GM23338 (cell line): ENCODE measurements around the gene RHBDF2. TPM values are rescaled to one million over a fixed set of nuclear protein-coding genes. Genes with fewer than 3 reads are reported as not detected.
"Not testable (repeated sequence)": the region's sequence is repeated elsewhere in the genome, so short reads cannot be mapped to it uniquely, and the experiment has no call there.

Source experiments
- ATAC-seq: fragments of 200-7000 bp; cut with Tn5 transposase; 3 replicates; pipeline ENCODE4 v1.9.1; 2020
- DNase-seq: peaks from one replicate; pipeline ENCODE4 v3.0.0-alpha.2; 2015; ENCODE audit warnings: low spot score
- H2AFZ ChIP-seq: fragments of 200-600 bp; sonication (generic); 2 replicates; pipeline ENCODE4 v1.8.0; 2016; ENCODE audit warnings: antibody characterized with exemption, mild to moderate bottlenecking, moderate library complexity
- H3F3A ChIP-seq: fragments of 200-600 bp; sonication (generic); replicated peaks from 2 replicates; pipeline ENCODE4 v1.8.0; 2017; ENCODE audit warnings: antibody characterized with exemption, mixed run types, low read depth
- H3K27ac ChIP-seq: fragments of 200-600 bp; sonication (generic); 2 replicates; pipeline ENCODE4 v1.6.1; 2016; ENCODE audit warnings: low read depth
- H3K27me3 ChIP-seq: fragments of 200-600 bp; sonication (generic); 2 replicates; pipeline ENCODE4 v1.8.0; 2016; ENCODE audit warnings: mild to moderate bottlenecking, mixed run types, moderate library complexity; ENCODE audit not compliant: insufficient read depth
- H3K36me3 ChIP-seq: fragments of 200-600 bp; sonication (generic); 2 replicates; pipeline ENCODE4 v1.8.0; 2016; ENCODE audit warnings: mild to moderate bottlenecking; ENCODE audit not compliant: insufficient read depth
- H3K4me1 ChIP-seq: fragments of 200-600 bp; sonication (generic); 2 replicates; pipeline ENCODE4 v1.8.0; 2016; ENCODE audit warnings: mild to moderate bottlenecking, moderate library complexity; ENCODE audit not compliant: insufficient read depth
- H3K4me2 ChIP-seq: fragments of 200-600 bp; sonication (generic); 2 replicates; pipeline ENCODE4 v1.7.1; 2017; ENCODE audit warnings: mixed run types
- H3K4me3 ChIP-seq: fragments of 200-600 bp; sonication (generic); 2 replicates; pipeline ENCODE4 v1.6.1; 2016; ENCODE audit warnings: mixed run types
- H3K79me2 ChIP-seq: fragments of 200-600 bp; sonication (generic); replicated peaks from 2 replicates; pipeline ENCODE4 v1.8.0; 2017; ENCODE audit warnings: mild to moderate bottlenecking; ENCODE audit not compliant: insufficient read depth
- H3K9me2 ChIP-seq: fragments of 200-600 bp; sonication (generic); 2 replicates; pipeline ENCODE4 v1.8.0; 2017; ENCODE audit not compliant: insufficient read depth
- H4K20me1 ChIP-seq: fragments of 200-600 bp; sonication (generic); replicated peaks from 2 replicates; pipeline ENCODE4 v1.8.0; 2017; ENCODE audit warnings: mild to moderate bottlenecking; ENCODE audit not compliant: insufficient read depth
- H3K27ac Mint-ChIP-seq: 2 replicates; pipeline ENCODE4 v1.8.0; 2020; ENCODE audit warnings: inconsistent platforms, mild to moderate bottlenecking, moderate library complexity, mixed read lengths
- H3K27me3 Mint-ChIP-seq: 3 replicates; pipeline ENCODE4 v1.8.0; 2022; ENCODE audit warnings: low read depth, mild to moderate bottlenecking, moderate library complexity, mixed read lengths, inconsistent platforms; ENCODE audit not compliant: insufficient read depth, poor library complexity
- H3K36me3 Mint-ChIP-seq: 3 replicates; pipeline ENCODE4 v1.8.0; 2021; ENCODE audit warnings: low read depth, mild to moderate bottlenecking, inconsistent platforms, moderate library complexity, mixed read lengths
- H3K4me1 Mint-ChIP-seq: 3 replicates; pipeline ENCODE4 v1.8.0; 2020; ENCODE audit warnings: mild to moderate bottlenecking, inconsistent platforms, mixed read lengths
- H3K4me3 Mint-ChIP-seq: 3 replicates; pipeline ENCODE4 v1.8.0; 2021; ENCODE audit warnings: moderate library complexity, mild to moderate bottlenecking, inconsistent platforms, mixed read lengths
- H3K9me3 Mint-ChIP-seq: 3 replicates; pipeline ENCODE4 v1.8.0; 2020; ENCODE audit warnings: moderate library complexity, mild to moderate bottlenecking, inconsistent platforms, mixed read lengths
- CREB1 ChIP-seq: fragments of 250-450 bp; sonication (Bioruptor Pico); IDR thresholded peaks from 2 replicates; pipeline ENCODE4 v1.5.0; 2020; ENCODE audit warnings: low read depth, mild to moderate bottlenecking, moderate library complexity
- EZH2 ChIP-seq: fragments of 200-600 bp; sonication (generic); IDR thresholded peaks from one replicate; pipeline ENCODE4 v1.8.0; 2017; ENCODE audit warnings: antibody characterized with exemption, mild to moderate bottlenecking, low read depth; ENCODE audit not compliant: unreplicated experiment
- EZH2phosphoT487 ChIP-seq: fragments of 200-600 bp; sonication (generic); IDR thresholded peaks from one replicate; pipeline ENCODE4 v1.8.1; 2018; ENCODE audit warnings: antibody characterized with exemption; ENCODE audit not compliant: unreplicated experiment
- JUNB ChIP-seq: IDR thresholded peaks from one replicate; pipeline ENCODE4 v1.6.1; 2016; ENCODE audit warnings: antibody characterized with exemption; ENCODE audit not compliant: unreplicated experiment
- NANOG ChIP-seq: IDR thresholded peaks from 2 replicates; pipeline ENCODE4 v1.6.1; 2016; ENCODE audit warnings: antibody characterized with exemption, borderline replicate concordance
- POLR2AphosphoS5 ChIP-seq: IDR thresholded peaks from 2 replicates; pipeline ENCODE4 v1.6.1; 2016; ENCODE audit warnings: antibody characterized with exemption, low read depth
- STAT1 ChIP-seq: IDR thresholded peaks from one replicate; pipeline ENCODE4 v1.6.1; 2016; ENCODE audit warnings: antibody characterized with exemption; ENCODE audit not compliant: unreplicated experiment
- ZNF114 ChIP-seq: fragments of 250-450 bp; sonication (Bioruptor Pico); IDR thresholded peaks from 2 replicates; pipeline ENCODE4 v1.5.0; 2020; ENCODE audit warnings: mild to moderate bottlenecking, moderate library complexity
- ZNF331 ChIP-seq: fragments of 250-450 bp; sonication (Bioruptor Pico); IDR thresholded peaks from 2 replicates; pipeline ENCODE4 v1.5.0; 2020; ENCODE audit warnings: low read depth, mild to moderate bottlenecking, moderate library complexity
- ZNF462 ChIP-seq: fragments of 250-450 bp; sonication (Bioruptor Pico); IDR thresholded peaks from 2 replicates; pipeline ENCODE4 v1.5.0; 2020; ENCODE audit warnings: mild to moderate bottlenecking, moderate library complexity
- polyA plus RNA-seq: library from polyadenylated mRNA; unstranded; fragments of >200 nt; fragmentation: Nextera tagmentation; extraction: Ambion mirVana; gene quantifications from 2 replicates; pipeline ENCODE4 v1.2.1, GENCODE V29; 2016
- total RNA-seq: library from RNA; depleted of rRNA; stranded (reverse); fragments of >200 nt; shearing (Covaris generic); gene quantifications from 2 replicates; pipeline ENCODE4 v1.2.3, GENCODE V29; 2014
- TF ChIP-seq, protein P1 (sequence below): IDR thresholded peaks from one replicate; pipeline ENCODE4 v1.6.1; 2018; ENCODE audit warnings: antibody characterized with exemption; ENCODE audit not compliant: unreplicated experiment
- TF ChIP-seq, protein P2 (sequence below): IDR thresholded peaks from 2 replicates; pipeline ENCODE4 v1.6.1; 2016; ENCODE audit warnings: antibody characterized with exemption

The RHBDF2 gene
- total and polyA plus RNA-seq, 2 experiments from 2014 or later = 9.4 to 29.5 TPM

GRCh38 chr17:76514355-76514754, 13.1 kb upstream of the RHBDF2 start:
- not testable (repeated sequence) for H3K79me2 ChIP-seq, H3K4me2 ChIP-seq, H3K9me3 Mint-ChIP-seq, H3K27me3 ChIP-seq, H3K4me3 Mint-ChIP-seq, H3F3A ChIP-seq, H3K27ac ChIP-seq, H3K36me3 ChIP-seq, H3K36me3 Mint-ChIP-seq, H4K20me1 ChIP-seq, H3K4me3 ChIP-seq, H2AFZ ChIP-seq, H3K9me2 ChIP-seq, H3K27ac Mint-ChIP-seq, H3K4me1 Mint-ChIP-seq, H3K4me1 ChIP-seq, ATAC-seq, DNase-seq
- peaks cover 10% of the 10 kb centered on the region for H3K27me3 Mint-ChIP-seq

- H3K4me2 ChIP-seq = no peak overlapping the region
- no peaks in the 10 kb centered on the region for H3K27me3 ChIP-seq
- Mint-ChIP-seq H3K27me3 (peaks cover 8% of the 10 kb centered on the region), H3K9me3 (no peaks in the 10 kb centered on the region), H3K27ac (no peak overlapping the region), H3K4me3 (no peak overlapping the region), H3K36me3 (no peaks in the 10 kb centered on the region), H3K4me1 (no peaks in the 10 kb centered on the region; the same call in 2 of the 3 replicates)
- no peak for DNase-seq
- no peak for ATAC-seq
- no peaks in the 10 kb centered on the region for H3K4me1 ChIP-seq
- H3K4me3 ChIP-seq = no peak overlapping the region
- no peak overlapping the region for H3K27ac ChIP-seq
- H3K36me3 ChIP-seq = no peaks in the 10 kb centered on the region
- H3K9me2 ChIP-seq = peaks cover 2% of the 10 kb centered on the region; the same call in 1 of the 2 replicates
- no peaks in the 10 kb centered on the region for H4K20me1 ChIP-seq
- H3F3A ChIP-seq = no peaks in the 10 kb centered on the region
- no peaks in the 10 kb centered on the region for H3K79me2 ChIP-seq
- no peak overlapping the region for H2AFZ ChIP-seq
- TF ChIP-seq ZNF331 (CRISPR knock-in tag) = no peak
- no peak for TF ChIP-seq STAT1
- TF ChIP-seq EZH2phosphoT487 = no peak
- TF ChIP-seq EZH2 = no peak
- TF ChIP-seq NANOG = no peak
- TF ChIP-seq CREB1 (CRISPR knock-in tag) = no peak
- no peak for TF ChIP-seq POLR2AphosphoS5
- no peak for TF ChIP-seq ZNF114 (CRISPR knock-in tag)
- TF ChIP-seq, protein P1, sequence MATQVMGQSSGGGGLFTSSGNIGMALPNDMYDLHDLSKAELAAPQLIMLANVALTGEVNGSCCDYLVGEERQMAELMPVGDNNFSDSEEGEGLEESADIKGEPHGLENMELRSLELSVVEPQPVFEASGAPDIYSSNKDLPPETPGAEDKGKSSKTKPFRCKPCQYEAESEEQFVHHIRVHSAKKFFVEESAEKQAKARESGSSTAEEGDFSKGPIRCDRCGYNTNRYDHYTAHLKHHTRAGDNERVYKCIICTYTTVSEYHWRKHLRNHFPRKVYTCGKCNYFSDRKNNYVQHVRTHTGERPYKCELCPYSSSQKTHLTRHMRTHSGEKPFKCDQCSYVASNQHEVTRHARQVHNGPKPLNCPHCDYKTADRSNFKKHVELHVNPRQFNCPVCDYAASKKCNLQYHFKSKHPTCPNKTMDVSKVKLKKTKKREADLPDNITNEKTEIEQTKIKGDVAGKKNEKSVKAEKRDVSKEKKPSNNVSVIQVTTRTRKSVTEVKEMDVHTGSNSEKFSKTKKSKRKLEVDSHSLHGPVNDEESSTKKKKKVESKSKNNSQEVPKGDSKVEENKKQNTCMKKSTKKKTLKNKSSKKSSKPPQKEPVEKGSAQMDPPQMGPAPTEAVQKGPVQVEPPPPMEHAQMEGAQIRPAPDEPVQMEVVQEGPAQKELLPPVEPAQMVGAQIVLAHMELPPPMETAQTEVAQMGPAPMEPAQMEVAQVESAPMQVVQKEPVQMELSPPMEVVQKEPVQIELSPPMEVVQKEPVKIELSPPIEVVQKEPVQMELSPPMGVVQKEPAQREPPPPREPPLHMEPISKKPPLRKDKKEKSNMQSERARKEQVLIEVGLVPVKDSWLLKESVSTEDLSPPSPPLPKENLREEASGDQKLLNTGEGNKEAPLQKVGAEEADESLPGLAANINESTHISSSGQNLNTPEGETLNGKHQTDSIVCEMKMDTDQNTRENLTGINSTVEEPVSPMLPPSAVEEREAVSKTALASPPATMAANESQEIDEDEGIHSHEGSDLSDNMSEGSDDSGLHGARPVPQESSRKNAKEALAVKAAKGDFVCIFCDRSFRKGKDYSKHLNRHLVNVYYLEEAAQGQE = no peak
- no peak for TF ChIP-seq JUNB
- TF ChIP-seq, protein P2, sequence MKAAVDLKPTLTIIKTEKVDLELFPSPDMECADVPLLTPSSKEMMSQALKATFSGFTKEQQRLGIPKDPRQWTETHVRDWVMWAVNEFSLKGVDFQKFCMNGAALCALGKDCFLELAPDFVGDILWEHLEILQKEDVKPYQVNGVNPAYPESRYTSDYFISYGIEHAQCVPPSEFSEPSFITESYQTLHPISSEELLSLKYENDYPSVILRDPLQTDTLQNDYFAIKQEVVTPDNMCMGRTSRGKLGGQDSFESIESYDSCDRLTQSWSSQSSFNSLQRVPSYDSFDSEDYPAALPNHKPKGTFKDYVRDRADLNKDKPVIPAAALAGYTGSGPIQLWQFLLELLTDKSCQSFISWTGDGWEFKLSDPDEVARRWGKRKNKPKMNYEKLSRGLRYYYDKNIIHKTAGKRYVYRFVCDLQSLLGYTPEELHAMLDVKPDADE = no peak
- no peak for TF ChIP-seq ZNF462
Measured at GRCh38 chr17:76513306-76513692, 12.1 kb upstream of the RHBDF2 start.
